GM10248 (cell line): Measurements from ENCODE around the gene CDH24.
"Not testable (repeated sequence)": the region's sequence is repeated elsewhere in the genome, so short reads cannot be mapped to it uniquely, and the experiment has no call there.

Experiments
- CTCF ChIA-PET: fragments of 300-600 bp; sonication (Branson Sonifier 250); formaldehyde crosslinking; extraction: SDS; loops from one replicate; lab custom pipeline; 2021; ENCODE audit warnings: antibody characterized with exemption; lab: Yijun Ruan, JAX
- POLR2A ChIA-PET: fragments of 350-650 bp; sonication (Branson Sonifier 250); formaldehyde crosslinking; extraction: SDS; loops from one replicate; lab custom pipeline; 2020; ENCODE audit warnings: antibody characterized with exemption; lab: Yijun Ruan, JAX
- DNase-seq: peaks from one replicate; pipeline ENCODE4 v3.0.0; 2012; ENCODE audit errors: extremely low spot score
- CTCF ChIP-seq: IDR thresholded peaks from 2 replicates; pipeline ENCODE4 v1.5.1; 2012; ENCODE audit warnings: mild to moderate bottlenecking, low read depth; ENCODE audit errors: extremely low read depth, missing control alignments, control extremely low read depth

CDH24 gene

GRCh38 chr14:23020143-23021128 lies 36.9 kb downstream of the CDH24 start:
- POLR2A ChIA-PET = no interaction called here
- DNase-seq = no peak
- no peak for TF ChIP-seq CTCF
- CTCF ChIA-PET = interaction anchor here (0.6 to 2.5 kb wide), 9 partner anchors 13 to 450 kb away, joined by 3 to 12 read pairs (median 4); partner anchors contain the start of genes AJUBA and CDH24

GRCh38 chr14:23018107-23018506 lies 39.2 kb downstream of the CDH24 start:
- ChIA-PET CTCF (interaction anchor here (1.8 kb wide), 1 partner anchor 32 kb away, joined by 9 read pairs; no protein-coding TSS in a partner anchor), POLR2A (interaction anchor here (2.1 kb wide), 1 partner anchor 11 kb away, joined by 9 read pairs; no protein-coding TSS in a partner anchor)
- DNase-seq = no peak
- no peak for TF ChIP-seq CTCF

GRCh38 chr14:23017091-23017490 lies 40.2 kb downstream of the CDH24 start:
- DNase-seq = no peak
- POLR2A ChIA-PET = interaction anchor here (2.1 kb wide), 1 partner anchor 10 kb away, joined by 9 read pairs; no protein-coding TSS in a partner anchor
- TF ChIP-seq CTCF = no peak
- CTCF ChIA-PET = interaction anchor here (0.9 to 3.2 kb wide), 4 partner anchors 17 to 52 kb away, joined by 3 to 11 read pairs (median 6); no protein-coding TSS in a partner anchor

DNA sequence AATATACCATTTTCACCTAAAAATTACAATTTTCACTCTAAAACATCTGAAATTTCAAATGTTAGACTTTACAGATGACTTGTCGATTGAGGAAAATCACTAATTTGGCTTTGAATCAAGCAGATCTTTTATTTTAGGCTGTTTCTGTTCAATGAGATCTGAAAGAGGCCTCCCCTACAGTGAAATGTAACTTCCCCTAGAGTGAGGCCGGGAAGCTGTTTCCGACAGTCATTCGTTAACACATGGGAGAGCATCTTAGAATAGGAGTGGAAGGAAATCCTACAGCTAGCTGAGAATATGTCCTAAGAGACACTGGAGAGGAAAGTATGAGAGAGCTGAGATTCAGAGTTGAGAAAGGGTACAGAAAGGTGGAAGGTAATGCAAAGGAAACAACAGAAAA lies 41.7 kb downstream of the CDH24 start:
- DNase-seq = no peak
- TF ChIP-seq CTCF = no peak
- CTCF ChIA-PET = interaction anchor here (0.7 to 5.9 kb wide), 7 partner anchors 8 to 53 kb away, joined by 3 to 41 read pairs (median 10); no protein-coding TSS in a partner anchor
- POLR2A ChIA-PET = no interaction called here

- POLR2A ChIA-PET, DNase-seq: not testable (repeated sequence)
- CTCF ChIA-PET = interaction anchor here (0.7 to 5.9 kb wide), 5 partner anchors 19 to 83 kb away, joined by 3 to 41 read pairs (median 4); no protein-coding TSS in a partner anchor
Observed at GRCh38 chr14:23013749-23014054, 43.6 kb downstream of the CDH24 start.

DNA sequence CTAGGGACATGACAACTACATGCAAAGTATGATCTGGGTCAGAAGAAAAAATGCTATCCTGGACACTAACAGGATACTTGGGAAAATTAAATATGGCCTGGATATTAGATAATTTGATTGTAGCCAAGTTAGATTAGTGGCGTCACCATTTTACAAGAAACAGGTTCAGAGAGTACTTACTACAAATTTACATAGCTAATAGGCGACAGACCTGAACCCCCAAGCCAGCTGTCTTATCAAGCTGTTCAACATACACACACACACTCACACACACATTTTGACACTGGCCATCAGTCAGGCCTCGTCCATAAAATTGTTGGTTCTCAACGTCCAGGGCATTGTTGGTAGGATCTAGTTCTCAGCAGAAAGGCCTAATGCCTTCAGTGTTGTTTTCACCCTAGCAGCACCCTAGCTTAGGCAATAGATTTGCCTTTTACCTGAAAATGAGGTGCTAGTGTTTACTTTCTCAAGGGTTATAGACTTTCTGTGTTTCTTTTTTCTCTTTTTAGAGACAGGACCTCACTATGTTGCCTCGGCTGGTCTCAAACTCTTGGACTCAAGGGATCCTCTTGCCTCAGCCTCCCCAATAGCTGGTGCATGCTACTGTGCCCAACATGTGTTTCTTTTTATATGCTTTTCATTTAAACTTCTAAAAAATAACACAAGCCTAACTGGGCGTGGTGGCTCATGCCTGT lies 44.1 kb downstream of the CDH24 start:
- DNase-seq = no peak
- ChIA-PET CTCF (interaction anchor here (0.7 to 5.9 kb wide), 8 partner anchors 18 to 108 kb away, joined by 3 to 41 read pairs (median 4); no protein-coding TSS in a partner anchor), POLR2A (no interaction called here)
- TF ChIP-seq CTCF = no peak
